ENCODE data around the gene MAML3.

Gene MAML3

GRCh38 chr4:139800082-139800481, 353.9 kb downstream of the MAML3 start:
- TF ChIP-seq, protein P1, sequence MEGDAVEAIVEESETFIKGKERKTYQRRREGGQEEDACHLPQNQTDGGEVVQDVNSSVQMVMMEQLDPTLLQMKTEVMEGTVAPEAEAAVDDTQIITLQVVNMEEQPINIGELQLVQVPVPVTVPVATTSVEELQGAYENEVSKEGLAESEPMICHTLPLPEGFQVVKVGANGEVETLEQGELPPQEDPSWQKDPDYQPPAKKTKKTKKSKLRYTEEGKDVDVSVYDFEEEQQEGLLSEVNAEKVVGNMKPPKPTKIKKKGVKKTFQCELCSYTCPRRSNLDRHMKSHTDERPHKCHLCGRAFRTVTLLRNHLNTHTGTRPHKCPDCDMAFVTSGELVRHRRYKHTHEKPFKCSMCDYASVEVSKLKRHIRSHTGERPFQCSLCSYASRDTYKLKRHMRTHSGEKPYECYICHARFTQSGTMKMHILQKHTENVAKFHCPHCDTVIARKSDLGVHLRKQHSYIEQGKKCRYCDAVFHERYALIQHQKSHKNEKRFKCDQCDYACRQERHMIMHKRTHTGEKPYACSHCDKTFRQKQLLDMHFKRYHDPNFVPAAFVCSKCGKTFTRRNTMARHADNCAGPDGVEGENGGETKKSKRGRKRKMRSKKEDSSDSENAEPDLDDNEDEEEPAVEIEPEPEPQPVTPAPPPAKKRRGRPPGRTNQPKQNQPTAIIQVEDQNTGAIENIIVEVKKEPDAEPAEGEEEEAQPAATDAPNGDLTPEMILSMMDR (IDR thresholded peaks at IDR 0.05): no peak

- TF ChIP-seq, protein P1 (IDR thresholded peaks at IDR 0.05): no peak
Measured at GRCh38 chr4:139799615-139800014, 354.4 kb downstream of the MAML3 start.

DNA sequence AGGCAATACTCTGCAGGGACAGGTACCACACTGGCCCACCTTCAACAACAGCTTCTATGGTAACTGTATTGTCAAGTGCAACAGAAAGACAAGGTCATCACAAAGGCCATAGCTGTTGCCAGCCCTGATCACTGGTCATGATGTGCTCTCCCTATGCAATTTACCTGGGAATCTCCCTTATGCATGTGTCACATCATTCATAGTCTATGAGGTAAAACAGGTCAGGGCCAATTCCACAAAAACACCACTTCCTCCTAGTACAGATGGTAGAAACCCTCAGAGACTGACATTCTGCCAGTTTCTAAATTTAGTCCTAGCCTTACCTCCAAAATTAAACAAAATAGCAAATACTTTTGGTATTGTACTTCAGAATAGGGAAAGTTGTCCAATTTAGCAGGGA, 355.5 kb downstream of the MAML3 start:
- TF ChIP-seq, protein P1 (IDR thresholded peaks at IDR 0.05): no peak

- TF ChIP-seq, protein P1 (IDR thresholded peaks at IDR 0.05): no peak
Measured at GRCh38 chr4:139797287-139797686, 356.7 kb downstream of the MAML3 start.

GRCh38 chr4:139795527-139796314, 358.3 kb downstream of the MAML3 start:
- TF ChIP-seq, protein P1 (IDR thresholded peaks at IDR 0.05): no peak

DNA sequence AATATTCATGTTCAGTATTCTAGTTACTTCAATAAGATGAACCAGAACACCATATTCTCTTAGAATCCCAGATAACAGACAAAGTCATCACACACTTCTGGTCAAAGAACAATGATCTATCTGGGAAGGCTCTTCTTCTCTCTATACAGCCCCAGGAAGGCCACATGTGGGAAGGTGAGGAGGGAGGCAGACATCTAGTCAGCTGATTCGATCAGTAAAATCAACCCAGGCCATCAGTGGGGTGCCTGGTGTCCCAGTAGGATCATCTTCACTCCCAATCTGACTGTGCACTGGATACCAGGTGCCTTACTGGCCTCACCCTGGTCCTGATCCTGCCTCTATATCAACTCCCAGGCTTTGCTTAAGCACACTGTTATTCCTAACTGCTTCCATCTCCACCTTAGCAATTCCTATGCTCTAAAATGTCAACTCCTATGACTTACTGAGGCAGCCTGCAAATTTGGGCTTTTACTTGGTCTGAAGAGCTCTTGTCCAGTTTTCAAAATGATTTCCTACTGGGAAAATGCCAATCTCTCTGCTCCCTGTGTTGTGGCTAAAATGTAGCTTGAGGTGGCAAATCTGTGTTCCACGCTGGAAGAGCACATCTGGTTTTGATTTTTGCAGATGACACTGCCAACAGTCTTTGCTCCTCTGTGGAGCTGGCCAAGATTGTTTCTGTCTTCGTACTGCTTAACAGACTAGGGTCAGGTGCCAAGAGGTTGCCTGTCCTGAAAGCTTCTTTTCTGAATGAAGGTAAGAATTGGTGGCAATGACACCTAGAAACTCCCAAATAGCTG, 359.6 kb downstream of the MAML3 start:
- TF ChIP-seq, protein P1 (IDR thresholded peaks at IDR 0.05): no peak

DNA sequence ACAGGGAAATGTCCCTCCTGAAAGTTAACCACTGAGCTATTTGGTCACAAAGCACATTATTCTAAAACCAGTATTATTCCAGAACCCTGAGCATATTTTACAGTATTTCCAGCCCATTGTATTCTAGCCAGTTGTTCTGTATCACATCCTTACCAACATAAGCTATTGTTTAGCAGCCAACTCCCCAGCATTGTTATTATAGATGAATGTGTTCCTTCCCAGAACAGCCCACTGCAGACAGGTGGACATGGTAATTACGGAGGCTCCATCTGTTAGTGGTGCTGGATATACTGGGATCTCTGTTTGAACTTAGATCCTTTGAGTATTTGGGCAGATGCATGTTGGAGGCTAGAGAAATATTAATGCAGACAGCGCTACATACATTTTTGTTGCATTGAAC, 362.3 kb downstream of the MAML3 start:
- TF ChIP-seq, protein P1 (IDR thresholded peaks at IDR 0.05): no peak

Measured in LNCAP (cell line).